ENCODE measurements around the gene ATG9B. TPM values are rescaled to one million over a fixed set of nuclear protein-coding genes. Genes with fewer than 3 reads are reported as not detected.

ATG9B gene
- total RNA-seq, 1 donor from 2014 or later: 1.8 TPM

DNA sequence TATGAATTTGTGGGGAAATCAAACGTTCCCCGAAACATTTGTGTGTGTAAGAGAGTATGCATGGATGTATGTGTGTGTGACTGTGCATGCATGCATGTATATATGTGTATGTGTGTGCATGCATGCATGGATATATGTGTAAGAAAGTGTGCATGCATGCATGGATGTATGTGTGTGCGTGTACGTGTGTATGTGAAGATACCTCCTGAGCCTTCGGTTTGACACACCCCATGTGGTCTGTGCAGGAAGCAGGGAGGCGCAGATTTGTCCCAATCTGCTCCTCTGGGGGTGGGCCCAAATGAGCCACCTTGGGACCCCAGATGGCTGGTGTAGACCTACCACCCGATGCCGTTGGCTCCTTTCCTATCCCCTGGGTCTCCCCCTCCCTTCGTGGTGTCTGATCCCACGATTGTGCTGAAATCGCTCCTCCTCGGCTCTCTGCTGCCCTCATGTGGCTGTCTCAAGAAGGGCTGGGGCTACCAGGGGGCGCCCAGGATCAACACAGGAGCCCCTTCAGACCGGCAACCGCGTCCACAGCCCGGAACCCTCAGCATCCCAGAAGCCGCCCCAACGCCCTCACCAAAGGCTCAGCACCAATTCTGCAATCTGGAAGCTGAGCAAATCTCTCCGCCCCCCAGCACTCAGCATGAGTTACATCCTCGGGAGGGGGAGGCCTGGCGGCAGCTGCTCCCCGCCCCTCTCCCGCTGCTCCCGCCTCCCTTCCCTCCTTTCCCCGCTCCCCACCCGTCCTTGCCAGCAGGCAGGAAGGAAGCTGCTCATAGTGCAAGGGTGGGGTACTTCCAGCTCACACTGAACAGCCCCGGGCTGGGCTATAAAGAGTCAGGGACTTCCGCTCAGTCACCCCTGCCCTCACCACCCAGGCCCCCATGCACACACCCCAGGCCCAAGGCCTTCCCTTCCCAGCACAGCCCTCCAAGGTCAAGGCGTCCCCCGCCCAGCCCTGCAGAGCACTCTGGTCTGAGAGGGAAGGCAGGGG, 35.8 kb downstream of the ATG9B start:
- intact Hi-C loops (cut with micrococcal nuclease): loop anchor here (1.0 to 10.0 kb wide), 3 partner anchors 90 to 704 kb away; no protein-coding TSS in a partner anchor
- Mint-ChIP-seq H3K36me3 (ENCODE audit: low read depth) (no peaks in the 10 kb centered on the region), H3K9me3 (peaks cover 12% of the 10 kb centered on the region), H3K4me1 (peaks cover 15% of the 10 kb centered on the region), H3K27me3 (peaks cover 48% of the 10 kb centered on the region), H3K27ac (no peak overlapping the region), H3K4me3 (no peak overlapping the region)
- ChIA-PET CTCF (interaction anchor here (1.0 to 1.3 kb wide), 3 partner anchors 9 to 90 kb away, joined by 3 to 4 read pairs (median 4); no protein-coding TSS in a partner anchor), POLR2A (no interaction called here)
- TF ChIP-seq, protein P1, sequence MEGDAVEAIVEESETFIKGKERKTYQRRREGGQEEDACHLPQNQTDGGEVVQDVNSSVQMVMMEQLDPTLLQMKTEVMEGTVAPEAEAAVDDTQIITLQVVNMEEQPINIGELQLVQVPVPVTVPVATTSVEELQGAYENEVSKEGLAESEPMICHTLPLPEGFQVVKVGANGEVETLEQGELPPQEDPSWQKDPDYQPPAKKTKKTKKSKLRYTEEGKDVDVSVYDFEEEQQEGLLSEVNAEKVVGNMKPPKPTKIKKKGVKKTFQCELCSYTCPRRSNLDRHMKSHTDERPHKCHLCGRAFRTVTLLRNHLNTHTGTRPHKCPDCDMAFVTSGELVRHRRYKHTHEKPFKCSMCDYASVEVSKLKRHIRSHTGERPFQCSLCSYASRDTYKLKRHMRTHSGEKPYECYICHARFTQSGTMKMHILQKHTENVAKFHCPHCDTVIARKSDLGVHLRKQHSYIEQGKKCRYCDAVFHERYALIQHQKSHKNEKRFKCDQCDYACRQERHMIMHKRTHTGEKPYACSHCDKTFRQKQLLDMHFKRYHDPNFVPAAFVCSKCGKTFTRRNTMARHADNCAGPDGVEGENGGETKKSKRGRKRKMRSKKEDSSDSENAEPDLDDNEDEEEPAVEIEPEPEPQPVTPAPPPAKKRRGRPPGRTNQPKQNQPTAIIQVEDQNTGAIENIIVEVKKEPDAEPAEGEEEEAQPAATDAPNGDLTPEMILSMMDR (IDR thresholded peaks at IDR 0.05): no peak
- peak; percentile 49 for ATAC-seq (ENCODE audit: low read depth)
- no peak for DNase-seq

DNA sequence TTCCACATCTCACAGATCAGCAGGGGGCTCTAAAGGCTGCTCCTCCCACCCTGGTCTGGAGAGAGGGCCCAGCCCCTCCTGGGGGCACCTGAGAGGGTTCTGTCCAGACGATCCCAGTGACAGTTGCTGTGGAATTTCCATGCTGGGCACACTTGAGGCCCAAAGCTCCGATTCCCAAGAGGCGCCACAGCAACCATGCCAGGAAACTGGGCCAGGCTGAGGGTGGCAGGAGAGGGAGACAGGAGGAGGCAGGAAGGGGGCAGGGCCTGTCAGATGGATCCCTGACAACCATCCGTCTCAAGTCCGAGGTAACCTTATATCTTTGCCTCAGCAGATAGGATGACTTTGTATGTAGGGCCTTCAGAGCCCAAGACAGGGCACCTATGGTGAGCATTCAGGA, 37.7 kb downstream of the ATG9B start:
- TF ChIP-seq, protein P1 (IDR thresholded peaks at IDR 0.05): no peak
- peaks cover 64% of the 10 kb centered on the region for H3K27me3 Mint-ChIP-seq
- POLR2A ChIA-PET: no interaction called here

DNA sequence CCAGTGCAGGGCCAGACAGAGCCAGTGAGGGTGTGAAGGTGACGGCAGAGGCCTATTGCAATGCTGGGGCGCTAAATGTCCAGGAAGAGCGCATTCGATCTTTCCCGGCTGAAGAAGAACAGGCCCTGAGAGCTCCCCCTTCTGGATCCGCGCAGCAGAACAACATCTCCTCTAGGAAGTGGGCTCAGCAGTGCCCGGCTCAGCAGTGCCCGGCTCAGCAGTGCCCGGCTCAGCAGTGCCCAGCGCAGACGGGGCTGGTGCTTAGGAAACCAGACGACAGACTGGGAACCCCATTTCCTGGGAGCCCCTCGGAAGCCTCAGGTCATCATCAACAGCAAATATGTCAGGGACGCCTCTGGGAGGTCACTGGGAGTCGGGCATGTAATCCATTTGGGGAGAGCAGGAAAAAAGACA, 38.2 kb downstream of the ATG9B start:
- peaks cover 15% of the 10 kb centered on the region for H3K4me1 Mint-ChIP-seq
- intact Hi-C loops (cut with micrococcal nuclease): loop anchor here (1.0 to 10.0 kb wide), 2 partner anchors 23 to 701 kb away; no protein-coding TSS in a partner anchor
- TF ChIP-seq, protein P1 (IDR thresholded peaks at IDR 0.05): no peak
- peaks cover 12% of the 10 kb centered on the region for H3K9me3 Mint-ChIP-seq
- H3K27ac Mint-ChIP-seq: no peak overlapping the region
- POLR2A ChIA-PET: no interaction called here
- peak; percentile 71 for ATAC-seq (ENCODE audit: low read depth)
- H3K36me3 Mint-ChIP-seq (ENCODE audit: low read depth): no peaks in the 10 kb centered on the region
- peaks cover 65% of the 10 kb centered on the region for H3K27me3 Mint-ChIP-seq
- H3K4me3 Mint-ChIP-seq: no peak overlapping the region
- DNase-seq: no peak
- CTCF ChIA-PET: interaction anchor here (0.7 to 3.2 kb wide), 7 partner anchors 9 to 42 kb away, joined by 3 to 22 read pairs (median 3); partner anchors contain the start of gene ABCB8

More for the DNA sequence above, 37.7 kb downstream of the ATG9B start:
- Mint-ChIP-seq H3K27ac (no peak overlapping the region), H3K36me3 (ENCODE audit: low read depth) (no peaks in the 10 kb centered on the region), H3K4me3 (no peak overlapping the region), H3K9me3 (peaks cover 12% of the 10 kb centered on the region), H3K4me1 (peaks cover 15% of the 10 kb centered on the region)
- CTCF ChIA-PET: interaction anchor here (0.7 to 3.2 kb wide), 6 partner anchors 8 to 39 kb away, joined by 3 to 22 read pairs (median 4); no protein-coding TSS in a partner anchor
- no peak for DNase-seq
- intact Hi-C loops (cut with micrococcal nuclease): loop anchor here (1.0 to 10.0 kb wide), 2 partner anchors 23 to 702 kb away; no protein-coding TSS in a partner anchor
- ATAC-seq (ENCODE audit: low read depth): no peak

DNA sequence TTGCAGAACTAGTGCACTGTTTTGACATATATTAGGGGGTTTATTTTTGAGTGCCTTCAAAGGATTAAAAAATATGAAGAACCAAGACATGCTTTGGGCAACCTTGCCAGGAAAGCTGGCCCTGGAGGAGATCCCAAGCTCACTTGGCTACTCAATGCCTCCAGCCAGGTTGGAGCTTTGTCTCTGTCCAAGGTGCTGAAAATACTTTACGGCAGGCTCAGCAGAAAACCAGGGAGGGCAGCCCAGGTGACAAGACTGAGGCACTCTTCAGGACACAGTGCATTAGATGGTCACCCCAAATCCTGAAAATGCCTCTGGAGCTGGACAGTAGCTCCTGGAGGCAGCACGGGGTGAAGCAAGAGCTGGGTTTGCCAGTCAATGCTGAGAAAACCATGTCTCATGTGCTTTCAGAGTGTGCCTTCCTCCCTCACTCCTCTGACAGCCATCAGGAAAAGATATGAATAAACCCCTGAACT, 40.4 kb downstream of the ATG9B start:
- POLR2A ChIA-PET: no interaction called here
- Mint-ChIP-seq H3K9me3 (no peaks in the 10 kb centered on the region), H3K27ac (no peak overlapping the region), H3K4me1 (peaks cover 16% of the 10 kb centered on the region), H3K4me3 (no peak overlapping the region), H3K36me3 (ENCODE audit: low read depth) (no peaks in the 10 kb centered on the region), H3K27me3 (peaks cover 54% of the 10 kb centered on the region)
- no peak for DNase-seq
- TF ChIP-seq, protein P1 (IDR thresholded peaks at IDR 0.05): no peak
- intact Hi-C loops (cut with micrococcal nuclease): loop anchor here (1.0 to 10.0 kb wide), 2 partner anchors 10 to 699 kb away; no protein-coding TSS in a partner anchor
- CTCF ChIA-PET: interaction anchor here (1.2 to 3.2 kb wide), 4 partner anchors 10 to 34 kb away, joined by 3 to 22 read pairs (median 6); no protein-coding TSS in a partner anchor
- no peak for ATAC-seq (ENCODE audit: low read depth)

Data from activated B cell treated with CpG ODN at 0.5 μM for 24 hours (primary cell).